Measurements from ENCODE around the gene CMKLR1. TPM values are rescaled to one million over a fixed set of nuclear protein-coding genes. Genes with fewer than 3 reads are reported as not detected.

CMKLR1 gene
- total and polyA plus RNA-seq, 9 donors: 1.4 to 28.3 (median 3.1) TPM

GRCh38 chr12:108260039-108260438 lies 79.1 kb downstream of the CMKLR1 start:
- WGBS, 3 donors: 36 to 52% (median 49%) methylated on average over 3 of the region's 3 CpGs
- DNase-seq: no peak
- H3K27ac ChIP-seq: no peak overlapping the region
- H3K4me1 ChIP-seq (ENCODE audit: insufficient read depth): no peaks in the 10 kb centered on the region
- intact Hi-C loops (cut with DNase I): no loop called here
- no peaks in the 10 kb centered on the region for H3K27me3 ChIP-seq
- H3K4me3 ChIP-seq: no peak overlapping the region
- no peak for TF ChIP-seq CTCF (IDR thresholded peaks at IDR 0.05)
- TF ChIP-seq POLR2A (IDR thresholded peaks at IDR 0.05): no peak
- no peak for TF ChIP-seq EP300 (IDR thresholded peaks at IDR 0.05)
- H3K9me3 ChIP-seq: no peaks in the 10 kb centered on the region
- no peaks in the 10 kb centered on the region for H3K36me3 ChIP-seq

GRCh38 chr12:108257610-108258106 lies 81.5 kb downstream of the CMKLR1 start:
- intact Hi-C loops (cut with DNase I): no loop called here
- Histone ChIP-seq H3K27ac (no peak overlapping the region), H3K4me1 (ENCODE audit: insufficient read depth) (no peaks in the 10 kb centered on the region), H3K4me3 (no peak overlapping the region), H3K36me3 (no peaks in the 10 kb centered on the region), H3K27me3 (no peaks in the 10 kb centered on the region), H3K9me3 (no peaks in the 10 kb centered on the region)
- 70 to 83% (median 75%) methylated on average over 4 of the region's 4 CpGs for WGBS, 3 donors
- no peak for DNase-seq
- TF ChIP-seq EP300 (IDR thresholded peaks at IDR 0.05): no peak

GRCh38 chr12:108257004-108257403 lies 82.1 kb downstream of the CMKLR1 start:
- Histone ChIP-seq H3K4me3 (no peak overlapping the region), H3K36me3 (no peaks in the 10 kb centered on the region), H3K9me3 (no peaks in the 10 kb centered on the region), H3K4me1 (ENCODE audit: insufficient read depth) (no peaks in the 10 kb centered on the region), H3K27me3 (no peaks in the 10 kb centered on the region), H3K27ac (no peak overlapping the region)
- 15 to 38% (median 27%) methylated on average over 3 of the region's 3 CpGs for whole genome bisulfite sequencing, 3 donors
- TF ChIP-seq EP300 (IDR thresholded peaks at IDR 0.05): no peak
- TF ChIP-seq POLR2A (IDR thresholded peaks at IDR 0.05): no peak
- no peak for TF ChIP-seq CTCF (IDR thresholded peaks at IDR 0.05)
- intact Hi-C loops (cut with DNase I): no loop called here
- no peak for DNase-seq

GRCh38 chr12:108255252-108255602 lies 83.9 kb downstream of the CMKLR1 start:
- Histone ChIP-seq H3K4me3 (no peak overlapping the region), H3K27me3 (no peaks in the 10 kb centered on the region), H3K9me3 (no peaks in the 10 kb centered on the region), H3K4me1 (ENCODE audit: insufficient read depth) (no peaks in the 10 kb centered on the region), H3K36me3 (no peaks in the 10 kb centered on the region), H3K27ac (no peak overlapping the region)
- 54 to 61% (median 61%) methylated on average over 3 of the region's 3 CpGs for WGBS, 3 donors
- intact Hi-C loops (cut with DNase I): no loop called here
- no peak for TF ChIP-seq CTCF (IDR thresholded peaks at IDR 0.05)
- no peak for TF ChIP-seq POLR2A (IDR thresholded peaks at IDR 0.05)
- no peak for TF ChIP-seq EP300 (IDR thresholded peaks at IDR 0.05)
- DNase-seq: no peak

- intact Hi-C loops (cut with DNase I): no loop called here
- no peak overlapping the region for H3K27ac ChIP-seq
- H3K27me3 ChIP-seq: no peaks in the 10 kb centered on the region
- H3K9me3 ChIP-seq: no peaks in the 10 kb centered on the region
- 21 to 35% (median 25%) methylated on average over 13 of the region's 13 CpGs for WGBS, 3 donors
- no peaks in the 10 kb centered on the region for H3K36me3 ChIP-seq
- DNase-seq: no peak
- no peaks in the 10 kb centered on the region for H3K4me1 ChIP-seq (ENCODE audit: insufficient read depth)
- no peak overlapping the region for H3K4me3 ChIP-seq
- TF ChIP-seq CTCF (IDR thresholded peaks at IDR 0.05) (no peak), POLR2A (IDR thresholded peaks at IDR 0.05) (no peak), EP300 (IDR thresholded peaks at IDR 0.05) (no peak)
Measured at GRCh38 chr12:108254517-108255251, 84.4 kb downstream of the CMKLR1 start.
